AG10803 (cell line): Measurements from ENCODE around the gene MZF1.
"Not testable (repeated sequence)": the region's sequence is repeated elsewhere in the genome, so short reads cannot be mapped to it uniquely, and the experiment has no call there.

Source experiments
- DNase-seq: peaks from one replicate; pipeline ENCODE4 v3.0.0; 2010; ENCODE audit warnings: low read depth
- H3K4me3 ChIP-seq: 2 replicates; pipeline ENCODE4 v1.5.1; 2011; ENCODE audit warnings: mild to moderate bottlenecking, low read length, control low read depth
- CTCF ChIP-seq: conservative IDR thresholded peaks from 2 replicates; pipeline ENCODE4 v1.5.1; 2011; ENCODE audit warnings: mild to moderate bottlenecking, low read length, control low read depth, inconsistent platforms

Gene MZF1

DNA sequence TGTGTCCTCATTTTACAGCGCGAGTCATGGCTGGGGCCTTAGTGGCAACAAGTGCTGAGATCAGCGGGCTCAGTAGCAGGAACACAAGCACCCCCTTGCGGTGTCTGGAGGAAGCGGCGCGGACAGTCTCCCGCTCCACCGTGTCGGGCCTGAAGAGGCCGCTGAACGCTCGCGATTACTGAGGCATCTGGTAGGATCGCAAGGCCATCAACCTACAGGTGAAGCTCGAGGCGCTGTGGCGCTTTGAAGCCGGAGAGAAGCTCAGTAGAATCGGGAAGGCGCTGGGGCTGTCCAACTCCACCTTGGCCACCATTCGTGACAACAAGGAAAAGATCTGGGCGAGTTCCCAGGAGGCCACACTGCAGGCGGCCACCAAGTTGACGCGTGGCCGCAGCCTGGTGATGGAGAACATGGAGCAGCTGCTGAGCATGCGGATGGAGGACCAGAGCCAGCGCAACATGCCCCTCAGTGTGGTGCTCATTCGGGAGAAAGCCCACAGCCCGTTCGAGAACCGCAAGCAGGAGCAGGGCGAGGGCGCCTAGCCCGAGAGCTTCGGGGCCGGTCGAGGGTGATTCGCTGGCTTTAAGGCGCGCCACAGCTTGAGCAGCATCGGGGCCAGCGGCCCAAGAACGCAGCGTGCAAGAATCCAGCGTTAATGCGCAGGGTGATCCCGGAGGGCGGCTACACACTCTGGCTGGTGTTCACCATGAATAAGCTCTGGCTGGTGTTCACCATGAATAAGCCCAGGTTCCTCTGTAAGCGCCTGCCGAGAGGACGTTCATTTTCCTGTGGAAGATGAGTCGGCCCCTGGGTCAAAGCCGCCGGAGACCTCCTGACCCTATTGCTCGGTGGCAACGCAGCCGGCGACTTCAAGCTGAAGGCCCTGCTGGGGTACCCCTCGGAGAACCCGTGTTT is 8.3 kb upstream of the MZF1 start:
- peak; percentile 99 for TF ChIP-seq CTCF
- no peak overlapping the region for H3K4me3 ChIP-seq
- DNase-seq = peak; percentile 92

DNA sequence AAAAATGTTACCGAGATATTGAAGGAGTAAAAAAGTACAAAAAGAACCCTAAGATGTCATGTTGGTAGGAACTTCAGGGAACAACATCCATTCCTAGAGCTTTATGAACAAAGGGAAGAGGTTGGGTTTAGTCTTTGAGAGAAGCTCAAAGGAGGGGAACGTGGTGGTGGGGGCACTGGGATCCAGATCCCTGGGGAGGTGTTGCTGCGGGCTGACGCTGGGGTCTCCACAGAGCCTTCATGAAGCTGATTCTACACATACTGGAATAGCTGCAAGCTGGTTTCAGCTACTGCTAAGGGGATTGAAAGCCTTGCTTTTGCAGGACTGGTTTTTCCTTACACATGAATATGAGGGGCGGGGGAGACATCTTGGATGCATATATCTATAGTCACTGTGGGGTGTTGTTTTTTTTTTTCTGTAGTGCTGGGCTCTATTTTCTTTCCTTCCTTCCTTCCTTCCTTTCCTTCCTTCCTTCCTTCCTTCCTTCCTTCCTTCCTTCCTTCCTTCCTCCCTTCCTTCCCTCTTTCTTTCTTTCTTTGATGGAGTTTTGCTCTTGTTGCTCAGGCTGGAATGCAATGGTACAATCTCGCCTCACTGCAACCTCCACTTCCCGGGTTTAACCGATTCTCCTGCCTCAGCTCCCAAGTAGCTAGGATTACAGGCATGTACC is 6.5 kb upstream of the MZF1 start:
- DNase-seq = no peak
- no peak for TF ChIP-seq CTCF
- H3K4me3 ChIP-seq = no peak overlapping the region

- no peak for TF ChIP-seq CTCF
- DNase-seq = no peak
- no peak overlapping the region for H3K4me3 ChIP-seq
Observed at GRCh38 chr19:58578012-58578925, 5.1 kb upstream of the MZF1 start.

DNA sequence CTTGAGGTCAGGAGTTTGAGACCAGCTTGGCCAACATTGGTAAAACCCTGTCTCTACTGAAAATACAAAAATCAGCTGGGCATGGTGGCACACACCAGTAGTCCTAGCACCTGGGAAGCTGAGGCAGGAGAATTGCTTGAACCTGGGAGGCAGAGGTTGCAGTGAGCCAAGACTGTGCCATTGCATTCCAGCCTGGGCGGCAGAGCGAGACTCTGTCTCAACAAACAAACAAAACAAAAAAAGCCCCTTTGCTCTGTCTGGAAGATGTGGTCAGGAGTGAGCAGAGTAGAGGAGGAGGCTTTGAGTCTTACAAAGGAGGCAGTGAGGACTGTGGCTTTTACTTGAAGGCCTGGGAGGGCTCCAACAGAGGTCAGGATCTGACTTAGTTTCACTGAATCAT is 4.4 kb upstream of the MZF1 start:
- not testable (repeated sequence) for DNase-seq, H3K4me3 ChIP-seq

- no peak; the same call in 1 of the 2 replicates for TF ChIP-seq CTCF
- peak overlapping the region; percentile 86 for H3K4me3 ChIP-seq
- peak; percentile 91 for DNase-seq
Observed at GRCh38 chr19:58575183-58576041, 2.3 kb upstream of the MZF1 start.

GRCh38 chr19:58573658-58574164 is 576 bp upstream of the MZF1 start:
- TF ChIP-seq CTCF = no peak
- peak overlapping the region; percentile 94 for H3K4me3 ChIP-seq

More at GRCh38 chr19:58573658-58574164, 576 bp upstream of the MZF1 start:
- DNase-seq = no peak
